ENCODE measurements around the gene FAM171A1.
"Not testable (repeated sequence)": the region's sequence is repeated elsewhere in the genome, so short reads cannot be mapped to it uniquely, and the experiment has no call there.

The FAM171A1 gene

GRCh38 chr10:15370856-15371701, at the start of gene FAM171A1:
Gene FAM171A1, minus strand, starts transcription at chr10:15371289. Its CDS starts 237 bp downstream, at chr10:15371052.
- peak; percentile 62 for DNase-seq

- no peak for DNase-seq
These were observed 49.8 kb upstream of the FAM171A1 start for GRCh38 chr10:15420858-15421257.

- peak; percentile 26 for DNase-seq
These were observed 48.3 kb upstream of the FAM171A1 start for GRCh38 chr10:15419279-15419874.

- DNase-seq, result no peak
These were observed 44.9 kb upstream of the FAM171A1 start for GRCh38 chr10:15416034-15416433.

GRCh38 chr10:15411010-15411409, 39.9 kb upstream of the FAM171A1 start:
- no peak for DNase-seq

- DNase-seq, result not testable (repeated sequence)
These were observed 38.3 kb upstream of the FAM171A1 start for GRCh38 chr10:15409350-15409749.

GRCh38 chr10:15408557-15408956, 37.5 kb upstream of the FAM171A1 start:
- DNase-seq, result no peak

GRCh38 chr10:15405319-15405718, 34.2 kb upstream of the FAM171A1 start:
- DNase-seq, result no peak

- no peak for DNase-seq
These were observed 30.3 kb upstream of the FAM171A1 start for GRCh38 chr10:15401382-15401781.

GRCh38 chr10:15400461-15400860, 29.4 kb upstream of the FAM171A1 start:
- not testable (repeated sequence) for DNase-seq

- DNase-seq, result no peak
These were observed 28.1 kb upstream of the FAM171A1 start for GRCh38 chr10:15399060-15399661.

GRCh38 chr10:15395935-15396334, 24.8 kb upstream of the FAM171A1 start:
- DNase-seq, result no peak

GRCh38 chr10:15393139-15393825, 22.2 kb upstream of the FAM171A1 start:
- DNase-seq, result no peak

- no peak for DNase-seq
These were observed 20.4 kb upstream of the FAM171A1 start for GRCh38 chr10:15391491-15391890.

GRCh38 chr10:15388172-15388571, 17.1 kb upstream of the FAM171A1 start:
- not testable (repeated sequence) for DNase-seq

- DNase-seq, result no peak
These were observed 15.9 kb upstream of the FAM171A1 start for GRCh38 chr10:15387021-15387420.

GRCh38 chr10:15385552-15386455, 14.7 kb upstream of the FAM171A1 start:
- DNase-seq, result no peak

GRCh38 chr10:15381420-15381819, 10.3 kb upstream of the FAM171A1 start:
- DNase-seq, result no peak

GRCh38 chr10:15379078-15379477, 8.0 kb upstream of the FAM171A1 start:
- DNase-seq, result no peak

- no peak for DNase-seq
These were observed 7.5 kb upstream of the FAM171A1 start for GRCh38 chr10:15378569-15378968.

GRCh38 chr10:15374566-15374965, 3.5 kb upstream of the FAM171A1 start:
- no peak for DNase-seq

GRCh38 chr10:15374156-15374555, 3.1 kb upstream of the FAM171A1 start:
- no peak for DNase-seq
